Endothelial cell of umbilical vein (primary cell): ENCODE measurements around the gene ALOXE3. TPM values are rescaled to one million over a fixed set of nuclear protein-coding genes. Genes with fewer than 3 reads are reported as not detected.

Source experiments
- BruUV-seq: library from RNA; stranded (reverse); fragments of 400-500 nt; replicated peaks from 2 replicates; lab custom pipeline; 2021; lab: Mats Ljungman, UMichigan
- CTCF ChIA-PET: fragments of 300-600, 350-600 bp; sonication (Branson Sonifier 250); formaldehyde crosslinking; loops from one replicate; lab custom pipeline; 2021; ENCODE audit warnings: antibody characterized with exemption, inconsistent platforms; lab: Charles Lee
- POLR2A ChIA-PET: fragments of 300-600, 350-600 bp; sonication (Branson Sonifier 250); formaldehyde crosslinking; loops from one replicate; lab custom pipeline; 2021; ENCODE audit warnings: antibody characterized with exemption, inconsistent platforms; lab: Charles Lee
- DNase-seq: peaks from one replicate; pipeline ENCODE4 v3.0.0-alpha.2; 2011; ENCODE audit warnings: low read depth, low spot score
- FAIRE-seq: peaks from 2 replicates; lab custom pipeline; 2011; peaks lifted over from hg19 to GRCh38; lab: Jason Lieb, UNC
- H2AFZ ChIP-seq: 2 replicates; pipeline ENCODE4 v1.6.0; 2012; ENCODE audit warnings: low read depth, low read length, control low read depth, inconsistent platforms
- H3K27ac ChIP-seq: 2 replicates; pipeline ENCODE4 v1.5.1; 2011; ENCODE audit warnings: low read depth, mild to moderate bottlenecking, control low read depth, low read length, moderate library complexity; ENCODE audit not compliant: insufficient read depth
- H3K27me3 ChIP-seq, 2 experiments: 2 replicates each; pipeline versions ENCODE4 v1.6.0 to v1.6.1; 2011; ENCODE audit warnings: low read length in 2 of 2, mixed read lengths in 1 of 2; ENCODE audit not compliant: control insufficient read depth in 2 of 2, insufficient read depth in 2 of 2
- H3K36me3 ChIP-seq, 2 experiments: 2 replicates in 1 of 2; 3 replicates in 1 of 2; pipeline ENCODE4 v1.5.1; 2011; ENCODE audit warnings: low read length in 2 of 2, mild to moderate bottlenecking in 1 of 2, moderate library complexity in 1 of 2; ENCODE audit not compliant: control insufficient read depth in 2 of 2, insufficient read depth in 2 of 2; ENCODE audit errors: extremely low read depth in 1 of 2
- H3K4me1 ChIP-seq: 3 replicates; pipeline ENCODE4 v1.5.1; 2011; ENCODE audit warnings: mild to moderate bottlenecking, low read length; ENCODE audit not compliant: control insufficient read depth, insufficient read depth; ENCODE audit errors: extremely low read depth
- H3K4me2 ChIP-seq: 2 replicates; pipeline ENCODE4 v1.6.1; 2011; ENCODE audit warnings: low read length, control low read depth, mixed read lengths; ENCODE audit not compliant: insufficient read depth
- H3K4me3 ChIP-seq, 3 experiments: fragments of 200-600 bp in 1 of 3; sonication (generic), shearing (Covaris generic) in 1 of 3; replicated peaks in 1 of 3; 2 replicates each; pipeline ENCODE4 v1.5.1; 2011 to 2016; ENCODE audit warnings: control low read depth in 3 of 3, low read length in 3 of 3, mild to moderate bottlenecking in 2 of 3, inconsistent platforms in 1 of 3, low read depth in 1 of 3, moderate library complexity in 1 of 3; ENCODE audit not compliant: insufficient read depth in 1 of 3
- H3K79me2 ChIP-seq: 2 replicates; pipeline ENCODE4 v1.6.0; 2012; ENCODE audit warnings: low read length, inconsistent platforms; ENCODE audit not compliant: control insufficient read depth, insufficient read depth
- H3K9ac ChIP-seq: replicated peaks from 2 replicates; pipeline ENCODE3; 2011; ENCODE audit warnings: low read length, control low read depth; ENCODE audit not compliant: insufficient read depth; ENCODE audit errors: extremely low read depth
- H3K9me1 ChIP-seq: replicated peaks from 3 replicates; pipeline ENCODE4 v1.6.0; 2011; ENCODE audit warnings: mild to moderate bottlenecking, low read length; ENCODE audit not compliant: control insufficient read depth, insufficient read depth; ENCODE audit errors: extremely low read depth
- H3K9me3 ChIP-seq: replicated peaks from 2 replicates; pipeline ENCODE4 v1.5.1; 2012; ENCODE audit warnings: low read length, inconsistent platforms; ENCODE audit not compliant: control insufficient read depth, insufficient read depth
- H4K20me1 ChIP-seq: replicated peaks from 2 replicates; pipeline ENCODE3; 2011; ENCODE audit warnings: mild to moderate bottlenecking, low read length; ENCODE audit not compliant: control insufficient read depth, insufficient read depth; ENCODE audit errors: extremely low read depth
- CTCF ChIP-seq, 2 donors: IDR thresholded peaks; 1 replicate in 1 of 2; 2 replicates in 1 of 2; pipeline ENCODE4 v1.5.1; 2011; ENCODE audit warnings: low read length in 2 of 2, mild to moderate bottlenecking in 2 of 2, moderate library complexity in 2 of 2, control low read depth in 1 of 2, inconsistent platforms in 1 of 2, low read depth in 1 of 2; ENCODE audit not compliant: insufficient read depth in 1 of 2; ENCODE audit errors: extremely low read depth in 1 of 2
- EZH2 ChIP-seq: IDR thresholded peaks from 2 replicates; pipeline ENCODE4 v1.6.1; 2012; ENCODE audit warnings: borderline replicate concordance, low read depth, mild to moderate bottlenecking, moderate library complexity, low read length, inconsistent platforms; ENCODE audit not compliant: severe bottlenecking
- FOS ChIP-seq: IDR thresholded peaks from 2 replicates; pipeline ENCODE4 v1.6.1; 2011; ENCODE audit warnings: mild to moderate bottlenecking, low read length, moderate library complexity, borderline replicate concordance; ENCODE audit not compliant: insufficient read depth
- GATA2 ChIP-seq: IDR thresholded peaks from 2 replicates; pipeline ENCODE4 v1.7.0; 2011; ENCODE audit warnings: low read depth, mild to moderate bottlenecking, moderate library complexity, mixed read lengths, low read length; ENCODE audit not compliant: insufficient read length, insufficient read depth
- JUN ChIP-seq: IDR thresholded peaks from 2 replicates; pipeline ENCODE4 v1.6.1; 2011; ENCODE audit warnings: borderline replicate concordance, low read depth; ENCODE audit not compliant: insufficient read length, insufficient read depth
- MYC ChIP-seq: IDR thresholded peaks from one replicate; pipeline ENCODE4 v1.6.1; 2011; ENCODE audit warnings: mild to moderate bottlenecking, low read depth, low read length
- POLR2A ChIP-seq: IDR thresholded peaks from 2 replicates; pipeline ENCODE4 v1.6.1; 2012; ENCODE audit warnings: low read depth, mild to moderate bottlenecking, control low read depth, low read length
- POLR2AphosphoS5 ChIP-seq: IDR thresholded peaks from 2 replicates; pipeline ENCODE4 v1.6.1; 2012; ENCODE audit warnings: low read depth, mild to moderate bottlenecking, control low read depth, low read length, moderate library complexity; ENCODE audit not compliant: insufficient read depth
- dilution Hi-C: fragments of 300-500 bp; cut with MboI; formaldehyde crosslinking; loops from one replicate; pipeline ENCODE4 v1.15.0; 2019; ENCODE audit warnings: low sequenced_read_pairs; ENCODE audit not compliant: extremely low pct_ligation_motif_present
- intact Hi-C: fragments of 100-400 bp; cut with micrococcal nuclease; formaldehyde crosslinking; loops from one replicate; pipeline ENCODE4 v1.10.0; 2022
- polyA plus RNA-seq, 4 experiments: library from polyadenylated mRNA; depleted of rRNA in 3 of 4; stranded (reverse) in 3 of 4; unstranded in 1 of 4; fragments of >200 nt; gene quantifications; 2 replicates each; pipeline versions ENCODE4 v1.2.1 to v1.2.3, GENCODE V29; 2011 to 2012; ENCODE audit warnings: missing spikeins in 1 of 4
- total RNA-seq: library from RNA; stranded (reverse); gene quantifications from 2 replicates; pipeline ENCODE4 v1.2.3, GENCODE V29; 2021

The ALOXE3 gene
- total and polyA plus RNA-seq, 2 donors (not counting 3 experiments of a cell fraction or from before 2014, with no cell fraction given) = 0.01 TPM; not detected in 1

GRCh38 chr17:8118769-8119580 lies 661 bp upstream of the ALOXE3 start:
- ChIA-PET CTCF (interaction anchor here (0.8 to 6.8 kb wide), 29 partner anchors 9 to 176 kb away, joined by 3 to 51 read pairs (median 5); partner anchors contain the start of genes ALOX12B, BORCS6 and SLC25A35), POLR2A (interaction anchor here (1.0 to 2.7 kb wide), 3 partner anchors 40 to 102 kb away, joined by 3 to 16 read pairs (median 3); no protein-coding TSS in a partner anchor)
- BruUV-seq = no TSS peak
- H4K20me1 ChIP-seq = peaks cover 3% of the 10 kb centered on the region
- peak overlapping the region; percentile 54 for H3K9ac ChIP-seq
- FAIRE-seq (no peak), DNase-seq (peak; percentile 86)
- peaks cover 30 to 32% of the 10 kb centered on the region in 2 experiments for H3K27me3 ChIP-seq
- H3K27ac ChIP-seq = peak overlapping the region; percentile 10
- peak overlapping the region; percentile 8 for H2AFZ ChIP-seq
- H3K9me1 ChIP-seq = no peaks in the 10 kb centered on the region
- peak overlapping the region; percentile 54 for H3K4me2 ChIP-seq
- TF ChIP-seq POLR2AphosphoS5 = no peak
- peak; percentile 90 to 93 for TF ChIP-seq CTCF (IDR thresholded peaks at IDR 0.05; ENCODE audit: extremely low read depth in 1 of 2, insufficient read depth in 1 of 2, low read depth in 1 of 2, low read length in 2 of 2)
- TF ChIP-seq GATA2 = peak; percentile 41
- no peak for TF ChIP-seq JUN
- no peak for TF ChIP-seq FOS
- no peak for TF ChIP-seq POLR2A
- TF ChIP-seq MYC = no peak
- no peak for TF ChIP-seq EZH2
- no peaks in the 10 kb centered on the region for H3K36me3 ChIP-seq
- intact Hi-C loops (loop anchor here (1.0 kb wide), 6 partner anchors 25 to 232 kb away; partner anchors contain the start of gene CTC1), dilution Hi-C loops (no loop called here)
- peak overlapping the region; percentile 49 to 88 (median 79) for H3K4me3 ChIP-seq
- H3K4me1 ChIP-seq = peaks cover 31% of the 10 kb centered on the region
- H3K9me3 ChIP-seq = no peaks in the 10 kb centered on the region
- no peaks in the 10 kb centered on the region for H3K79me2 ChIP-seq
